ENCODE results near the gene PSMD2. TPM values are rescaled to one million over a fixed set of nuclear protein-coding genes. Genes with fewer than 3 reads are reported as not detected.

The PSMD2 gene
- total and polyA plus RNA-seq, 10 of the 15 experiments (the other 5 are each of a cell fraction or from before 2014, with no cell fraction given), result 103 to 515 (median 197) TPM

- TF ChIP-seq, protein P1, sequence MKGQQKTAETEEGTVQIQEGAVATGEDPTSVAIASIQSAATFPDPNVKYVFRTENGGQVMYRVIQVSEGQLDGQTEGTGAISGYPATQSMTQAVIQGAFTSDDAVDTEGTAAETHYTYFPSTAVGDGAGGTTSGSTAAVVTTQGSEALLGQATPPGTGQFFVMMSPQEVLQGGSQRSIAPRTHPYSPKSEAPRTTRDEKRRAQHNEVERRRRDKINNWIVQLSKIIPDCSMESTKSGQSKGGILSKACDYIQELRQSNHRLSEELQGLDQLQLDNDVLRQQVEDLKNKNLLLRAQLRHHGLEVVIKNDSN (IDR thresholded peaks at IDR 0.05; ENCODE audit: borderline replicate concordance, extremely low read length, insufficient read depth, low read depth, low read length), result no peak
- TF ChIP-seq RUNX3 (IDR thresholded peaks at IDR 0.05; ENCODE audit: low read length) (no peak), STAT1 (conservative IDR thresholded peaks at IDR 0.05) (no peak), TBL1XR1 (IDR thresholded peaks at IDR 0.05; ENCODE audit: low read depth, low read length) (no peak), SREBF1 (IDR thresholded peaks at IDR 0.05; ENCODE audit: low read length) (no peak), CREM (IDR thresholded peaks at IDR 0.05; ENCODE audit: low read depth) (no peak), NRF1 (conservative IDR thresholded peaks at IDR 0.05; ENCODE audit: low read depth, low read length) (no peak), ZNF384 (IDR thresholded peaks at IDR 0.05; ENCODE audit: borderline replicate concordance, low read depth, low read length) (no peak)
Observed at GRCh38 chr3:184275961-184276910, 22.8 kb upstream of the PSMD2 start, which contains the start of gene ECE2 (continued).

- peaks cover 8 to 9% of the 10 kb centered on the region in 2 experiments; a peak in 3 of 4 replicates for H3K27me3 ChIP-seq (replicated peaks in 1 of 2; ENCODE audit: control insufficient read depth in 2 of 2, insufficient read depth in 2 of 2, low read length in 1 of 2)
- no peaks in the 10 kb centered on the region for H3K9me3 ChIP-seq (replicated peaks; ENCODE audit: control insufficient read depth, insufficient read depth, low read length)
- WGBS (ENCODE audit: insufficient coverage, insufficient replicate concordance, low lambda C conversion rate, missing lambda C conversion rate), result 24% methylated on average over 6 of the region's 6 CpGs
- ChIA-PET SMC1A (ENCODE audit: uncharacterized antibody, unreplicated experiment) (no interaction called here), RAD21 (ENCODE audit: unreplicated experiment) (no interaction called here), POLR2A (no interaction called here), CTCF (interaction anchor here (0.9 kb wide), 1 partner anchor 51 kb away, joined by 3 read pairs; no protein-coding TSS in a partner anchor)
- H2AFZ ChIP-seq (ENCODE audit: control insufficient read depth, low read depth, low read length), result no peak overlapping the region
- H3K9ac ChIP-seq (ENCODE audit: control insufficient read depth, insufficient read depth, low read length), result no peak overlapping the region
- intact Hi-C loops (cut with micrococcal nuclease; ENCODE audit: unreplicated experiment) (no loop called here), in situ Hi-C loops (cut with MboI) (no loop called here)
- BruUV-seq (replicated peaks), result no TSS peak
- TF ChIP-seq USF2 (IDR thresholded peaks at IDR 0.05; ENCODE audit: borderline replicate concordance, low read depth, low read length) (no peak), SPI1 (IDR thresholded peaks at IDR 0.05; ENCODE audit: borderline replicate concordance, insufficient read depth, low read depth, low read length) (peak; percentile 22; the same call in 1 of the 2 replicates)
- no peak for FAIRE-seq
- H3K4me2 ChIP-seq (ENCODE audit: control insufficient read depth, insufficient read depth), result no peak overlapping the region
- no peaks in the 10 kb centered on the region for H3K4me1 ChIP-seq (ENCODE audit: control insufficient read depth, insufficient read depth, low read length)
- ATAC-seq, result no peak
- H3K27ac ChIP-seq (ENCODE audit: control insufficient read depth, insufficient read depth), result no peak overlapping the region
- no peaks in the 10 kb centered on the region for H4K20me1 ChIP-seq (ENCODE audit: control insufficient read depth, insufficient read depth)
- H3K36me3 ChIP-seq (ENCODE audit: control insufficient read depth in 2 of 2, insufficient read depth in 2 of 2, low read length in 1 of 2), result no peaks in the 10 kb centered on the region
- no peak for DNase-seq (ENCODE audit: low read depth, low spot score)
- no peak overlapping the region for H3K4me3 ChIP-seq
- H3K79me2 ChIP-seq (ENCODE audit: control insufficient read depth, insufficient read depth, low read length), result no peaks in the 10 kb centered on the region
Observed at GRCh38 chr3:184277366-184277765, 21.7 kb upstream of the PSMD2 start.

All from GM12878 (cell line).